ENCODE data around the gene ZNF492.
"Not testable (repeated sequence)": the region's sequence is repeated elsewhere in the genome, so short reads cannot be mapped to it uniquely, and the experiment has no call there.

ZNF492 gene

GRCh38 chr19:22627526-22627925 is 6.6 kb upstream of the ZNF492 start:
- no peak for DNase-seq
- Histone ChIP-seq H3K27ac (ENCODE audit: insufficient read depth, low read length, poor library complexity, severe bottlenecking) (no peak overlapping the region), H3K4me1 (ENCODE audit: control insufficient read depth, insufficient read depth, low read length, poor library complexity, severe bottlenecking) (no peaks in the 10 kb centered on the region), H3K9me3 (ENCODE audit: control insufficient read depth, low read length) (no peaks in the 10 kb centered on the region), H3K36me3 (ENCODE audit: control insufficient read depth, insufficient read depth, low read length) (no peaks in the 10 kb centered on the region), H3K4me3 (ENCODE audit: insufficient read depth, low read depth, low read length, poor library complexity, severe bottlenecking) (no peak overlapping the region), H3K27me3 (replicated peaks; ENCODE audit: control insufficient read depth, insufficient read depth, low read length, poor library complexity, severe bottlenecking) (no peaks in the 10 kb centered on the region)

GRCh38 chr19:22628401-22628800 is 5.7 kb upstream of the ZNF492 start:
- H3K4me1 ChIP-seq (ENCODE audit: control insufficient read depth, insufficient read depth, low read length, poor library complexity, severe bottlenecking), result no peaks in the 10 kb centered on the region
- no peaks in the 10 kb centered on the region for H3K27me3 ChIP-seq (replicated peaks; ENCODE audit: control insufficient read depth, insufficient read depth, low read length, poor library complexity, severe bottlenecking)
- no peak overlapping the region for H3K27ac ChIP-seq (ENCODE audit: insufficient read depth, low read length, poor library complexity, severe bottlenecking)
- H3K36me3 ChIP-seq (ENCODE audit: control insufficient read depth, insufficient read depth, low read length), result no peaks in the 10 kb centered on the region
- H3K4me3 ChIP-seq (ENCODE audit: insufficient read depth, low read depth, low read length, poor library complexity, severe bottlenecking), result no peak overlapping the region
- no peak for DNase-seq
- H3K9me3 ChIP-seq (ENCODE audit: control insufficient read depth, low read length), result no peaks in the 10 kb centered on the region

- Histone ChIP-seq H3K27me3 (replicated peaks; ENCODE audit: control insufficient read depth, insufficient read depth, low read length, poor library complexity, severe bottlenecking) (no peaks in the 10 kb centered on the region), H3K4me3 (ENCODE audit: insufficient read depth, low read depth, low read length, poor library complexity, severe bottlenecking) (peak overlapping the region; percentile 51), H3K9me3 (ENCODE audit: control insufficient read depth, low read length) (no peaks in the 10 kb centered on the region), H3K4me1 (ENCODE audit: control insufficient read depth, insufficient read depth, low read length, poor library complexity, severe bottlenecking) (no peaks in the 10 kb centered on the region), H3K27ac (ENCODE audit: insufficient read depth, low read length, poor library complexity, severe bottlenecking) (no peak overlapping the region), H3K36me3 (ENCODE audit: control insufficient read depth, insufficient read depth, low read length) (no peaks in the 10 kb centered on the region)
- DNase-seq, result no peak
These were observed 315 bp downstream of the ZNF492 start for GRCh38 chr19:22634450-22634827.

GRCh38 chr19:22685493-22685892 is 51.4 kb downstream of the ZNF492 start:
- not testable (repeated sequence) for DNase-seq; H3K9me3 ChIP-seq (ENCODE audit: control insufficient read depth, low read length); H3K4me1 ChIP-seq (ENCODE audit: control insufficient read depth, insufficient read depth, low read length, poor library complexity, severe bottlenecking); H3K27ac ChIP-seq (ENCODE audit: insufficient read depth, low read length, poor library complexity, severe bottlenecking); H3K4me3 ChIP-seq (ENCODE audit: insufficient read depth, low read depth, low read length, poor library complexity, severe bottlenecking); H3K27me3 ChIP-seq (replicated peaks; ENCODE audit: control insufficient read depth, insufficient read depth, low read length, poor library complexity, severe bottlenecking); H3K36me3 ChIP-seq (ENCODE audit: control insufficient read depth, insufficient read depth, low read length)

GRCh38 chr19:22702661-22703060 is 68.5 kb downstream of the ZNF492 start:
- H3K36me3 ChIP-seq (ENCODE audit: control insufficient read depth, insufficient read depth, low read length); H3K4me3 ChIP-seq (ENCODE audit: insufficient read depth, low read depth, low read length, poor library complexity, severe bottlenecking); H3K27me3 ChIP-seq (replicated peaks; ENCODE audit: control insufficient read depth, insufficient read depth, low read length, poor library complexity, severe bottlenecking); H3K27ac ChIP-seq (ENCODE audit: insufficient read depth, low read length, poor library complexity, severe bottlenecking); H3K4me1 ChIP-seq (ENCODE audit: control insufficient read depth, insufficient read depth, low read length, poor library complexity, severe bottlenecking); H3K9me3 ChIP-seq (ENCODE audit: control insufficient read depth, low read length); DNase-seq: not testable (repeated sequence)

GRCh38 chr19:22703096-22703495 is 69.0 kb downstream of the ZNF492 start:
- H3K27me3 ChIP-seq (replicated peaks; ENCODE audit: control insufficient read depth, insufficient read depth, low read length, poor library complexity, severe bottlenecking); H3K4me1 ChIP-seq (ENCODE audit: control insufficient read depth, insufficient read depth, low read length, poor library complexity, severe bottlenecking); DNase-seq; H3K9me3 ChIP-seq (ENCODE audit: control insufficient read depth, low read length); H3K4me3 ChIP-seq (ENCODE audit: insufficient read depth, low read depth, low read length, poor library complexity, severe bottlenecking); H3K27ac ChIP-seq (ENCODE audit: insufficient read depth, low read length, poor library complexity, severe bottlenecking); H3K36me3 ChIP-seq (ENCODE audit: control insufficient read depth, insufficient read depth, low read length): not testable (repeated sequence)

- no peak for DNase-seq
These were observed 74.9 kb downstream of the ZNF492 start for GRCh38 chr19:22708983-22709382.

More at GRCh38 chr19:22708983-22709382, 74.9 kb downstream of the ZNF492 start:
- Histone ChIP-seq H3K4me3 (ENCODE audit: insufficient read depth, low read depth, low read length, poor library complexity, severe bottlenecking) (no peak overlapping the region), H3K4me1 (ENCODE audit: control insufficient read depth, insufficient read depth, low read length, poor library complexity, severe bottlenecking) (no peaks in the 10 kb centered on the region), H3K36me3 (ENCODE audit: control insufficient read depth, insufficient read depth, low read length) (no peaks in the 10 kb centered on the region), H3K9me3 (ENCODE audit: control insufficient read depth, low read length) (no peaks in the 10 kb centered on the region), H3K27me3 (replicated peaks; ENCODE audit: control insufficient read depth, insufficient read depth, low read length, poor library complexity, severe bottlenecking) (no peaks in the 10 kb centered on the region), H3K27ac (ENCODE audit: insufficient read depth, low read length, poor library complexity, severe bottlenecking) (no peak overlapping the region)
